GM10266 (cell line): Measurements from ENCODE around the gene ADIRF.
"Not testable (repeated sequence)": the region's sequence is repeated elsewhere in the genome, so short reads cannot be mapped to it uniquely, and the experiment has no call there.

Experiments
- DNase-seq: peaks from one replicate; pipeline ENCODE4 v3.0.0; 2012; ENCODE audit errors: extremely low spot score
- CTCF ChIP-seq: IDR thresholded peaks from 2 replicates; pipeline ENCODE4 v1.5.1; 2012; ENCODE audit warnings: mild to moderate bottlenecking, low read depth; ENCODE audit not compliant: control insufficient read depth, insufficient read depth; ENCODE audit errors: missing control alignments

Gene ADIRF

DNA sequence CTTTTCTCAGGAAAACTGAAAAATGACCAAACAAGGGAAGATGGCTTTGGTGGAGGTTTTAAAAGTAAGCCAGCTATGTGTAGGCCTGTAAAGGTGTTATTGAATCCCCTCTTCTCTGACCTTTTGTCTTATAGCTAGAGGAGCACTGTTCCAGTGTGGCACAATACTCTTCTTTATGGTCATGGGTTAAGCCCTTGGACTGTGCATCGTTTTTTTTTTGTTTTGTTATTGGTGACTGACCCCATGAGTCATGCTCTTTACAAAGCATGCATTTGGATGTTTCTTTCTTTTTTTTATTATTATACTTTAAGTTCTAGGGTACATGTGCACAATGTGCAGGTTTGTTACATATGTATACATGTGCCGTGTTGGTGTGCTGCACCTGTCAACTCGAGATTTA lies 32.2 kb downstream of the ADIRF start:
- no peak for DNase-seq
- no peak for TF ChIP-seq CTCF

DNA sequence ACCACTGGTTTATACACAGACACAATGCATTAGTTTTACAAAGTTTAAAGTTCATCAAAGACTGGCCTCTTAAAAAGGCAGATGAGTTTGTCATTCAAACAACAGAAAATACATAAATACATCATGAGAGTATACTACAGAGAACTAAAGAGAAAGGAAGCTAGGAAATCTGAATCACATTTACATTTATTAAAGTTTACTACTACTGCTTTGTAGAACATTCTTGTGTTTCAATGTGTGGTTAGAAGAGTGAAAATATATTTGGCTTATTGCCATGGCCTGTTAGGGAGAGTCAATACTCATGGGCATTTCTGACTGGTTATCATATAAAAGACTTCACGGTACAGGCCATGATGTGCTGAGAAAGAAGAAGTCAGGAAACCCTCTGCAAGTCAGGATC lies 38.8 kb downstream of the ADIRF start:
- DNase-seq: not testable (repeated sequence)

- not testable (repeated sequence) for DNase-seq
Observed at GRCh38 chr10:87007674-87008073, 39.4 kb downstream of the ADIRF start.

DNA sequence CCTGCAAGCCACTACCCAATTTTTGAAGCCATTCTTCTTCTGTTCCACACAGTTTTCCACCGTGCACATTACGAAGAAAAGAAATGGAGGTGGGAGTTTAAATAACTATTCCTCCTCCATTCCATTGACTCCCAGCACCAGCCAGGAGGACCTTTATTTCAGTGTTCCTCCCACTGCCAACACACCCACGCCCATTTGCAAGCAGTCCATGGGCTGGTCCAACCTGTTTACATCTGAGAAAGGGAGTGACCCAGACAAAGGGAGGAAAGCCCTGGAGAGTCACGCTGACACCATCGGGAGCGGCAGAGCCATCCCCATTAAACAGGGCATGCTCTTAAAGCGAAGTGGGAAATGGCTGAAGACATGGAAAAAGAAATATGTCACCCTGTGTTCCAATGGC lies 40.0 kb downstream of the ADIRF start:
- DNase-seq: not testable (repeated sequence)

DNA sequence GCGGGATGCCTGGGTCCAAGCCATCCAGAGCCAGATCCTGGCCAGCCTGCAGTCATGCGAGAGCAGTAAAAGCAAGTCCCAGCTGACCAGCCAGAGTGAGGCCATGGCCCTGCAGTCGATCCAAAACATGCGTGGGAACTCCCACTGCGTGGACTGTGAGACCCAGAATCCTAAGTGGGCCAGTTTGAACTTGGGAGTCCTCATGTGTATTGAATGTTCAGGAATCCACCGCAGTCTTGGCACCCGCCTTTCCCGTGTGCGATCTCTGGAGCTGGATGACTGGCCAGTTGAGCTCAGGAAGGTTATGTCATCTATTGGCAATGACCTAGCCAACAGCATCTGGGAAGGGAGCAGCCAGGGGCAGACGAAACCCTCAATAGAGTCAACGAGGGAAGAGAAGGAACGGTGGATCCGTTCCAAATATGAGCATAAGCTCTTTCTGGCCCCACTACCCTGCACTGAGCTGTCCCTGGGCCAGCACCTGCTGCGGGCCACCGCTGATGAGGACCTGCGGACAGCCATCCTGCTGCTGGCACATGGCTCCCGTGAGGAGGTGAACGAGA lies 40.9 kb downstream of the ADIRF start:
- DNase-seq: not testable (repeated sequence)

DNA sequence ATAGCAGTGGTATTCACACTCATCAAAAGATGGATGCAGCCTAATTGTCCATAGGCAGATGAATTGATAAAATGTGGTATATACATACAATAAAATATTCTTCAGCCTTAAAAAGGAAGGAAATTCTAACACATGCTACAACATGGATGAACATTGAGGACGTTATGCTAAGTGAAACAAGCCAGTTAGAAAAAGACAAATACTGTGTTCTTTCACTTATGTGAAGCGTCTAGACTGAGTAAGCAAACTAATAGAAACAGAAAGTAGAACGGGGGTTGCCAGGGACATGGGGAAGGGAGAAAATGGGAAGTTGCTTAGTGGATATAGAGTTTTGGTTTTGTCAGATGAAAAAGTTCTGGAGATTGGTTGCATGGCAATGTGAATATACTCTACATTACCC lies 45.2 kb downstream of the ADIRF start:
- DNase-seq: not testable (repeated sequence)

GRCh38 chr10:87014986-87015716 lies 46.9 kb downstream of the ADIRF start:
- DNase-seq: not testable (repeated sequence)

DNA sequence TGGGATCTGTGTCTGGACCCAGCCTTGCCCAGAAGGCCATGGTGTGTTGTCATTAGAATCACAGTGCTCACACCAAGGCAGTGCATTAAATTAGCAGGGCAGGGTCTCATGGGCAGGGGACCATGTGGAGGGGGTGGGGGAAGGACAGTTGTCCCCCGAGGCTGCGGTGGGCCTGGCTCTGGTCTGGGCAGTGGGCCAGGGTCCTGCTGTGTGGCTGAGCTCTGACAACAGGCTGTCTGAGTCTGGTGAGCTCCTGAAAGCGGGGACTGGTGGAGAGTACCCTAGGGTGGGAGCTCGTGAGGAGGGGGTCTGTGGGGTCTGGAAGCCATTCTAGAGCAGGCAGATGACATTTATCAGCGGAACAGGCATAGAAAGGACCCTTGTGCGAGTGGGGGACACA lies 49.8 kb downstream of the ADIRF start:
- not testable (repeated sequence) for DNase-seq

- DNase-seq: not testable (repeated sequence)
Observed at GRCh38 chr10:87019066-87019465, 50.8 kb downstream of the ADIRF start.

DNA sequence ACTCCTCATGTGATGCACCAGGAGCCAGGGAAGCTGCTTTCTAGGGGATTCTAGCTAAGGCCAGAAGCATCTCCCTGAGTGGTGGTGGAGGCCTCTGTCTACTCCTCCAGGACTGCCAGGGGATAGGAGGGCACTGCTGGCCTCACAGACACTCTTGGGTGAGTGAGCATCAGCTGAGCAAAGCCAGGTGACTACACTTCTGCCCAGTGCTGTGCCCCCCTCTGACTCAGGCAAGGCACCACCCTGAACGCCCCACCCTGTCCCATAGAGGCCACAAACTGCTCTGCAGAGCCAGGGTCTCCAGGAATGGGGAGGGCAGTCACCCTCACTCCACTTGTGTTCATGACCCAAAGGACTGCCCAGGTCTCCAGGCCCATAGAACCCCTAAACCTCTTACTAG lies 51.2 kb downstream of the ADIRF start:
- not testable (repeated sequence) for DNase-seq

DNA sequence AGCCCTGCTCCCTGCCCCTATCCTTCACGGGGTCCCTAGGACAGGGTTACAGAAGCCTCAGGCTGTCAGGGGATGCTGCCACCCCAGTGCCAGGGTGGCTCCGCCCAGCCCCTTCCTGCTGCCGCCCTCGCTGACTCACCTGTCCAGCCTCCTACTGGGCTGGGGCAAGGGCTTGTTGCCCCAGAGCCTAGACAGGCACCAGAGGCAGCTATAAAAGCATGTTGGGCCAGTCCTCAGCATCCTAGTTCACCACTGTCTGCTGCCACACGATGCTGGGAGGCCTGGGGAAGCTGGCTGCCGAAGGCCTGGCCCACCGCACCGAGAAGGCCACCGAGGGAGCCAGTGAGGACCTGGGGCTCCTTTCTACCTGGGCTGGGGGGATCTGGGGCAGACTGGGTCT lies 51.8 kb downstream of the ADIRF start, which contains the start of gene FAM25A:
Gene FAM25A, plus strand, starts transcription at position 239 of the 400 bp plus-strand sequence. Its CDS starts 31 bp downstream, at position 270.
- DNase-seq: not testable (repeated sequence)
